Caco-2 (cell line): ENCODE data around the gene TNFAIP1. TPM values are rescaled to one million over a fixed set of nuclear protein-coding genes. Genes with fewer than 3 reads are reported as not detected.

Experiments used
- BruUV-seq: library from RNA; stranded (reverse); fragments of 400-500 nt; replicated peaks from 2 replicates; lab custom pipeline; 2021; lab: Mats Ljungman, UMichigan
- CTCF ChIA-PET: fragments of 300-600 bp; sonication (Branson Sonifier 250); formaldehyde crosslinking; loops from one replicate; lab custom pipeline; 2022; ENCODE audit warnings: antibody characterized with exemption; lab: Charles Lee
- POLR2A ChIA-PET: fragments of 300-600 bp; sonication (Branson Sonifier 250); formaldehyde crosslinking; loops from one replicate; lab custom pipeline; 2022; ENCODE audit warnings: antibody characterized with exemption; lab: Charles Lee
- DNase-seq, 2 experiments: peaks; one replicate each; pipeline versions ENCODE4 v3.0.0 to v3.0.0-alpha.2; 2020 to 2022
- H3K27me3 ChIP-seq: replicated peaks from 2 replicates; pipeline ENCODE4 v1.6.0; 2011; ENCODE audit warnings: low read length; ENCODE audit not compliant: control insufficient read depth, insufficient read depth
- H3K36me3 ChIP-seq: 2 replicates; pipeline ENCODE4 v1.5.1; 2011; ENCODE audit warnings: low read length; ENCODE audit not compliant: control insufficient read depth, insufficient read depth
- H3K4me1 ChIP-seq: fragments of 250-450 bp; sonication (Bioruptor Pico); 2 replicates; pipeline ENCODE4 v1.5.1; 2020; ENCODE audit warnings: mild to moderate bottlenecking
- H3K4me3 ChIP-seq: 2 replicates; pipeline ENCODE4 v1.5.1; 2011; ENCODE audit warnings: low read depth, mild to moderate bottlenecking, control low read depth, low read length
- H3K9me3 ChIP-seq: fragments of 250-450 bp; sonication (Bioruptor Pico); 2 replicates; pipeline ENCODE4 v1.5.1; 2020; ENCODE audit warnings: mild to moderate bottlenecking, moderate library complexity
- H3K27ac Mint-ChIP-seq: one replicate; pipeline ENCODE4 v1.8.0; 2022; ENCODE audit warnings: mixed read lengths; ENCODE audit not compliant: unreplicated experiment
- H3K27me3 Mint-ChIP-seq: one replicate; pipeline ENCODE4 v1.8.0; 2022; ENCODE audit warnings: mixed read lengths; ENCODE audit not compliant: insufficient read depth, unreplicated experiment
- H3K36me3 Mint-ChIP-seq: one replicate; pipeline ENCODE4 v1.8.0; 2022; ENCODE audit warnings: mild to moderate bottlenecking, mixed read lengths; ENCODE audit not compliant: insufficient read depth, unreplicated experiment
- H3K4me1 Mint-ChIP-seq: one replicate; pipeline ENCODE4 v1.8.0; 2022; ENCODE audit warnings: low read depth, mixed read lengths; ENCODE audit not compliant: unreplicated experiment
- H3K4me3 Mint-ChIP-seq: one replicate; pipeline ENCODE4 v1.8.0; 2022; ENCODE audit warnings: mild to moderate bottlenecking, moderate library complexity, mixed read lengths; ENCODE audit not compliant: unreplicated experiment
- H3K9me3 Mint-ChIP-seq: one replicate; pipeline ENCODE4 v1.8.0; 2022; ENCODE audit warnings: mixed read lengths; ENCODE audit not compliant: unreplicated experiment
- CTCF ChIP-seq, 2 experiments: fragments of 200-600 bp in 1 of 2; IDR thresholded peaks; 1 replicate in 1 of 2; 2 replicates in 1 of 2; pipeline versions ENCODE4 v1.5.1 to v1.8.0; 2011 to 2022; ENCODE audit warnings: antibody characterized with exemption in 1 of 2, control low read depth in 1 of 2, inconsistent platforms in 1 of 2, low read depth in 1 of 2, low read length in 1 of 2, mild to moderate bottlenecking in 1 of 2, moderate library complexity in 1 of 2; ENCODE audit not compliant: insufficient read depth in 1 of 2, severe bottlenecking in 1 of 2, unreplicated experiment in 1 of 2
- intact Hi-C: fragments of 100-400 bp; cut with micrococcal nuclease; formaldehyde crosslinking; loops from one replicate; pipeline ENCODE4 v1.10.0; 2022; ENCODE audit not compliant: unreplicated experiment
- total RNA-seq: library from RNA; stranded (reverse); gene quantifications from 2 replicates; pipeline ENCODE4 v1.2.3, GENCODE V29; 2022

Gene TNFAIP1
- total RNA-seq, 1 experiment from 2014 or later = 105 TPM

DNA sequence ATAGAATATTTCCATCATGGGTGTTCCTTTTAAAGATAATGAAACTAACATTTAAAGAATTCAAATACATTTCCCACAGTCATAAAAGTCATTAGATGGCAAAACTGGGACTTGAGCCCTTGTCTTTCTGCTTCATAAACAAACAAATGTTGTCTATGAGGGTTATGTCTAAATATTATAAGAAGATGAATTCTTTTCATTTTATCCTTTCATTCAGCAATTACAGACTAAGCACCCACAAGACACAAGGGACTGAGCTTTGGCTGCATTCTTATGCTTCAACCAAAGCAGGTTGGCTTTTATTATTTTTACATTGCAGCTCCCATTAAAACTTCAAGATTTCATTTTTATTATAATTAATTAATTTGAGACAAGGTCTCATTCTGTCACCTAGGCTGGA lies 50.8 kb downstream of the TNFAIP1 start:
- BruUV-seq = no TSS peak
- Mint-ChIP-seq H3K27ac (no peak overlapping the region), H3K27me3 (no peaks in the 10 kb centered on the region), H3K4me3 (no peak overlapping the region), H3K36me3 (peaks cover 13% of the 10 kb centered on the region), H3K4me1 (peaks cover 26% of the 10 kb centered on the region), H3K9me3 (no peaks in the 10 kb centered on the region)
- Histone ChIP-seq H3K27me3 (no peaks in the 10 kb centered on the region), H3K4me1 (peaks cover 42% of the 10 kb centered on the region), H3K4me3 (no peak overlapping the region), H3K9me3 (no peaks in the 10 kb centered on the region), H3K36me3 (peaks cover 3% of the 10 kb centered on the region)
- no peak for TF ChIP-seq CTCF (IDR thresholded peaks at IDR 0.05; ENCODE audit: insufficient read depth in 1 of 2, low read depth in 1 of 2, low read length in 1 of 2, severe bottlenecking in 1 of 2, unreplicated experiment in 1 of 2)
- DNase-seq = no peak
- POLR2A ChIA-PET = interaction anchor here (0.7 kb wide), 1 partner anchor 474 kb away, joined by 3 read pairs; no protein-coding TSS in a partner anchor
- CTCF ChIA-PET = interaction anchor here (1.2 kb wide), 1 partner anchor 21 kb away, joined by 3 read pairs; no protein-coding TSS in a partner anchor
- intact Hi-C loops = no loop called here

- ChIA-PET CTCF (interaction anchor here (0.6 kb wide), 1 partner anchor 136 kb away, joined by 3 read pairs; no protein-coding TSS in a partner anchor), POLR2A (no interaction called here)
- intact Hi-C loops = no loop called here
- Mint-ChIP-seq H3K36me3 (peaks cover 17% of the 10 kb centered on the region), H3K4me3 (no peak overlapping the region), H3K27me3 (no peaks in the 10 kb centered on the region), H3K27ac (no peak overlapping the region), H3K4me1 (peaks cover 30% of the 10 kb centered on the region), H3K9me3 (no peaks in the 10 kb centered on the region)
- H3K36me3 ChIP-seq = peaks cover 3% of the 10 kb centered on the region
- H3K27me3 ChIP-seq = no peaks in the 10 kb centered on the region
- no peak for DNase-seq
- no TSS peak for BruUV-seq
- no peak overlapping the region for H3K4me3 ChIP-seq
- H3K4me1 ChIP-seq = peaks cover 51% of the 10 kb centered on the region
- no peak for TF ChIP-seq CTCF (IDR thresholded peaks at IDR 0.05; ENCODE audit: insufficient read depth in 1 of 2, low read depth in 1 of 2, low read length in 1 of 2, severe bottlenecking in 1 of 2, unreplicated experiment in 1 of 2)
- no peaks in the 10 kb centered on the region for H3K9me3 ChIP-seq
Observed at GRCh38 chr17:28388106-28388505, 52.5 kb downstream of the TNFAIP1 start.

DNA sequence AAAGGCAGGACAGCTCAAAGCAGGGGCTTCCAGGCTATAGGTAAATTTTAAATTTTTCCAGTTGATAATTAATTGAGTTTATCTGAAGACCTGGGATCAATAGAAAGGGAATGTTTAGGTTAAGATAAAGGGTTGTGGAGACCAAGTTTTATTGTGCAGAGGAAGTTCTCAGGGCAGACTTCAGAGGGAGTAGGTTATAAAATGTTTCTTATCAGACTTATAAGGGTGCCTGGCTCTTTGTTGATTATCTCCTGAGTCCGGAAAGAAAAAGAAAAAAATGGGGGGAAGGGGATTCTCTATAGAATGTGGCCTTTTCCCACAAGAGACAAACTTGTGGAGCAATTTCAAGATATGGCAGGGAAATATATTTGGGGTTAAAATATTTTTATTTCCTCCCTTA lies 54.6 kb downstream of the TNFAIP1 start:
- H3K9me3 Mint-ChIP-seq = no peaks in the 10 kb centered on the region
- no TSS peak for BruUV-seq
- no peak overlapping the region for H3K4me3 Mint-ChIP-seq
- no peak overlapping the region for H3K4me3 ChIP-seq
- ChIA-PET POLR2A (no interaction called here), CTCF (no interaction called here)
- H3K27me3 ChIP-seq = no peaks in the 10 kb centered on the region
- DNase-seq = no peak
- H3K27me3 Mint-ChIP-seq = no peaks in the 10 kb centered on the region
- peaks cover 3% of the 10 kb centered on the region for H3K36me3 ChIP-seq
- H3K36me3 Mint-ChIP-seq = peaks cover 29% of the 10 kb centered on the region
- peak overlapping the region; percentile 21 for H3K27ac Mint-ChIP-seq
- H3K9me3 ChIP-seq = no peaks in the 10 kb centered on the region
- TF ChIP-seq CTCF (IDR thresholded peaks at IDR 0.05; ENCODE audit: insufficient read depth in 1 of 2, low read depth in 1 of 2, low read length in 1 of 2, severe bottlenecking in 1 of 2, unreplicated experiment in 1 of 2) = no peak
- H3K4me1 Mint-ChIP-seq = peaks cover 41% of the 10 kb centered on the region
- intact Hi-C loops = no loop called here
- H3K4me1 ChIP-seq = peaks cover 58% of the 10 kb centered on the region
